Measurements from ENCODE around the gene SDR42E1. TPM values are rescaled to one million over a fixed set of nuclear protein-coding genes. Genes with fewer than 3 reads are reported as not detected.

SDR42E1 gene
- total and polyA plus RNA-seq, 10 of the 15 experiments (the other 5 are each of a cell fraction or from before 2014, with no cell fraction given) = 1.4 to 5.5 (median 2.3) TPM

GRCh38 chr16:82024883-82025282, 13.6 kb upstream of the SDR42E1 start:
- POLR2A ChIA-PET = no interaction called here
- Histone ChIP-seq H3K27me3 (replicated peaks in 1 of 2; ENCODE audit: control insufficient read depth in 2 of 2, insufficient read depth in 2 of 2, low read length in 1 of 2) (no peaks in the 10 kb centered on the region; a peak in 1 of 4 replicates), H3K4me2 (ENCODE audit: control insufficient read depth, insufficient read depth) (no peak overlapping the region), H3K79me2 (ENCODE audit: control insufficient read depth, insufficient read depth, low read length) (no peaks in the 10 kb centered on the region), H3K4me1 (ENCODE audit: control insufficient read depth, insufficient read depth, low read length) (no peaks in the 10 kb centered on the region), H4K20me1 (ENCODE audit: control insufficient read depth, insufficient read depth) (no peaks in the 10 kb centered on the region), H3K27ac (ENCODE audit: control insufficient read depth, insufficient read depth) (no peak overlapping the region), H3K9me3 (replicated peaks; ENCODE audit: control insufficient read depth, insufficient read depth, low read length) (no peaks in the 10 kb centered on the region), H3K9ac (ENCODE audit: control insufficient read depth, insufficient read depth, low read length) (no peak overlapping the region), H3K36me3 (ENCODE audit: control insufficient read depth in 2 of 2, insufficient read depth in 2 of 2, low read length in 1 of 2) (no peaks in the 10 kb centered on the region), H3K4me3 (no peak overlapping the region), H2AFZ (ENCODE audit: control insufficient read depth, low read depth, low read length) (no peak overlapping the region)
- CTCF ChIA-PET = no interaction called here
- TF ChIP-seq PAX5 (IDR thresholded peaks at IDR 0.05; ENCODE audit: borderline replicate concordance, low read depth, low read length) (no peak), EP300 (IDR thresholded peaks at IDR 0.05; ENCODE audit: borderline replicate concordance in 1 of 2, control insufficient read depth in 1 of 2, low read depth in 2 of 2, low read length in 2 of 2) (no peak), NFXL1 (IDR thresholded peaks at IDR 0.05; ENCODE audit: borderline replicate concordance) (no peak), CUX1 (IDR thresholded peaks at IDR 0.05; ENCODE audit: insufficient replicate concordance, low read depth, low read length) (no peak), ZNF217 (IDR thresholded peaks at IDR 0.05) (no peak), IKZF1 (conservative IDR thresholded peaks at IDR 0.05) (no peak), MEF2A (IDR thresholded peaks at IDR 0.05; ENCODE audit: insufficient read depth, low read depth, low read length) (no peak), MAX (IDR thresholded peaks at IDR 0.05; ENCODE audit: low read depth, low read length) (no peak), ESRRA (IDR thresholded peaks at IDR 0.05; ENCODE audit: low read length) (no peak), BCL11A (IDR thresholded peaks at IDR 0.05; ENCODE audit: low read depth, low read length) (no peak), TCF3 (IDR thresholded peaks at IDR 0.05; ENCODE audit: borderline replicate concordance, insufficient read depth, low read depth, low read length) (no peak), EGR1 (IDR thresholded peaks at IDR 0.05; ENCODE audit: borderline replicate concordance in 1 of 2, low read depth in 2 of 2, low read length in 2 of 2) (no peak)
- FAIRE-seq (no peak), ATAC-seq (no peak), DNase-seq (ENCODE audit: low read depth, low spot score) (no peak)
- in situ Hi-C loops (cut with MboI) = no loop called here
- RAD21 ChIA-PET (ENCODE audit: unreplicated experiment) = no interaction called here
- intact Hi-C loops (cut with micrococcal nuclease; ENCODE audit: unreplicated experiment) = no loop called here
- 45% methylated on average over 4 of the region's 4 CpGs for WGBS (ENCODE audit: insufficient coverage, insufficient replicate concordance, low lambda C conversion rate, missing lambda C conversion rate)
- BruUV-seq (replicated peaks) = no TSS peak
- SMC1A ChIA-PET (ENCODE audit: uncharacterized antibody, unreplicated experiment) = no interaction called here
